Trophoblast cell (in vitro differentiated cells and primary cell): ENCODE data around the gene RBL2.
"Not testable (repeated sequence)": the region's sequence is repeated elsewhere in the genome, so short reads cannot be mapped to it uniquely, and the experiment has no call there.

Experiments
- DNase-seq, 2 donors: peaks; one replicate each; pipeline ENCODE4 v3.0.0-alpha.2; 2016
- H2AFZ ChIP-seq: 2 replicates; pipeline ENCODE4 v1.6.1; 2013; ENCODE audit warnings: low read length, moderate library complexity, mild to moderate bottlenecking; ENCODE audit not compliant: insufficient read depth, poor library complexity
- H2AK5ac ChIP-seq: 2 replicates; pipeline ENCODE4 v1.6.1; 2013; ENCODE audit warnings: mild to moderate bottlenecking, low read length
- H2BK120ac ChIP-seq: 2 replicates; pipeline ENCODE4 v1.6.1; 2013; ENCODE audit warnings: low read length, mild to moderate bottlenecking, moderate library complexity; ENCODE audit not compliant: insufficient read depth, poor library complexity
- H2BK12ac ChIP-seq: 2 replicates; pipeline ENCODE4 v1.6.1; 2013; ENCODE audit warnings: mild to moderate bottlenecking, low read length, moderate library complexity
- H2BK5ac ChIP-seq: 2 replicates; pipeline ENCODE4 v1.6.1; 2013; ENCODE audit warnings: low read length, low read depth, moderate library complexity, mild to moderate bottlenecking; ENCODE audit not compliant: poor library complexity
- H3K14ac ChIP-seq: 2 replicates; pipeline ENCODE4 v1.6.1; 2013; ENCODE audit warnings: mild to moderate bottlenecking, low read length
- H3K18ac ChIP-seq: 2 replicates; pipeline ENCODE4 v1.6.1; 2013; ENCODE audit warnings: mild to moderate bottlenecking, low read length
- H3K23ac ChIP-seq: 2 replicates; pipeline ENCODE4 v1.6.1; 2013; ENCODE audit warnings: low read length
- H3K27ac ChIP-seq: 2 replicates; pipeline ENCODE4 v1.5.1; 2013; ENCODE audit warnings: low read depth, mild to moderate bottlenecking, inconsistent platforms, low read length, moderate library complexity
- H3K27me3 ChIP-seq: 2 replicates; pipeline ENCODE4 v1.6.1; 2013; ENCODE audit warnings: inconsistent platforms, mild to moderate bottlenecking, low read length, moderate library complexity; ENCODE audit not compliant: insufficient read depth
- H3K36me3 ChIP-seq, 2 experiments: 1 replicate in 1 of 2; 2 replicates in 1 of 2; pipeline ENCODE4 v1.6.1; 2013; ENCODE audit warnings: low read length in 2 of 2, mild to moderate bottlenecking in 2 of 2, moderate library complexity in 1 of 2; ENCODE audit not compliant: insufficient read depth in 2 of 2, control insufficient read depth in 1 of 2
- H3K4ac ChIP-seq: 2 replicates; pipeline ENCODE4 v1.6.1; 2013; ENCODE audit warnings: low read depth, mild to moderate bottlenecking, low read length, moderate library complexity
- H3K4me1 ChIP-seq, 2 experiments: 1 replicate in 1 of 2; 2 replicates in 1 of 2; pipeline ENCODE4 v1.6.1; 2013; ENCODE audit warnings: low read length in 2 of 2, mild to moderate bottlenecking in 2 of 2, moderate library complexity in 1 of 2; ENCODE audit not compliant: insufficient read depth in 2 of 2, control insufficient read depth in 1 of 2
- H3K4me2 ChIP-seq: 2 replicates; pipeline ENCODE4 v1.6.1; 2013; ENCODE audit warnings: inconsistent platforms, mild to moderate bottlenecking, low read length, moderate library complexity
- H3K4me3 ChIP-seq: 2 replicates; pipeline ENCODE4 v1.5.1; 2013; ENCODE audit warnings: mild to moderate bottlenecking, low read depth, low read length, inconsistent platforms
- H3K79me1 ChIP-seq: one replicate; pipeline ENCODE4 v1.6.1; 2013; ENCODE audit warnings: low read length
- H3K79me2 ChIP-seq: 2 replicates; pipeline ENCODE4 v1.6.1; 2013; ENCODE audit warnings: low read length, mild to moderate bottlenecking; ENCODE audit not compliant: control insufficient read depth, insufficient read depth, poor library complexity
- H3K9ac ChIP-seq: 2 replicates; pipeline ENCODE4 v1.6.1; 2013; ENCODE audit warnings: mild to moderate bottlenecking, low read length
- H3K9me3 ChIP-seq: 2 replicates; pipeline ENCODE4 v1.6.1; 2013; ENCODE audit warnings: low read depth, mild to moderate bottlenecking, control low read depth, inconsistent platforms, low read length; ENCODE audit not compliant: insufficient read depth
- H4K12ac ChIP-seq: 2 replicates; pipeline ENCODE4 v1.6.1; 2013; ENCODE audit warnings: low read depth, mild to moderate bottlenecking, low read length, moderate library complexity
- H4K8ac ChIP-seq: 2 replicates; pipeline ENCODE4 v1.6.1; 2013; ENCODE audit warnings: low read depth, mild to moderate bottlenecking, low read length, moderate library complexity
- H4K91ac ChIP-seq: one replicate; pipeline ENCODE4 v1.6.1; 2013; ENCODE audit warnings: low read depth, mild to moderate bottlenecking, low read length, moderate library complexity
- WGBS: extraction: QIAGEN DNeasy Blood & Tissue Kit; methylation state at CpG from one replicate; pipeline ENCODE4 v1.1.7; 2013; ENCODE audit warnings: missing lambda C conversion rate; ENCODE audit not compliant: insufficient read length, insufficient coverage; ENCODE audit errors: extremely low coverage; 5-methylcytosine and 5-hydroxymethylcytosine counted together

The RBL2 gene

GRCh38 chr16:53511403-53512280 lies 77.4 kb downstream of the RBL2 start:
- H3K4ac ChIP-seq = no peak overlapping the region
- H3K79me1 ChIP-seq = no peaks in the 10 kb centered on the region
- no peaks in the 10 kb centered on the region for H3K79me2 ChIP-seq
- no peak overlapping the region for H2BK12ac ChIP-seq
- no peak overlapping the region for H3K18ac ChIP-seq
- H2AK5ac ChIP-seq = no peak overlapping the region
- H3K4me2 ChIP-seq = no peak overlapping the region
- no CpG with 5 or more reads among the region's 12 CpGs for WGBS
- no peak overlapping the region for H3K4me3 ChIP-seq
- peak in 1 of 2 donors; percentile 46 for DNase-seq
- H4K12ac ChIP-seq = no peak overlapping the region
- no peaks in the 10 kb centered on the region for H3K27me3 ChIP-seq
- no peak overlapping the region for H3K23ac ChIP-seq
- H3K14ac ChIP-seq = no peak overlapping the region
- no peaks in the 10 kb centered on the region for H3K36me3 ChIP-seq
- no peak overlapping the region for H2AFZ ChIP-seq
- no peak overlapping the region for H3K27ac ChIP-seq
- no peak overlapping the region for H4K91ac ChIP-seq
- H4K8ac ChIP-seq = no peak overlapping the region
- no peak overlapping the region for H2BK5ac ChIP-seq
- H3K9me3 ChIP-seq = peaks cover 5% of the 10 kb centered on the region
- peaks cover 2% of the 10 kb centered on the region in 2 experiments for H3K4me1 ChIP-seq
- H3K9ac ChIP-seq = no peak overlapping the region
- H2BK120ac ChIP-seq = no peak overlapping the region

GRCh38 chr16:53512795-53513194 lies 78.5 kb downstream of the RBL2 start:
- no CpG with 5 or more reads among the region's 1 CpG for WGBS
- not testable (repeated sequence) for H3K4me3 ChIP-seq, H2BK12ac ChIP-seq, H2AFZ ChIP-seq, H3K4ac ChIP-seq, H4K91ac ChIP-seq, H3K9me3 ChIP-seq, H2BK5ac ChIP-seq, H3K27ac ChIP-seq, H3K79me1 ChIP-seq, H3K36me3 ChIP-seq, H4K12ac ChIP-seq, H3K18ac ChIP-seq, H4K8ac ChIP-seq, H3K4me2 ChIP-seq, H3K4me1 ChIP-seq, H3K14ac ChIP-seq, H3K9ac ChIP-seq, H2AK5ac ChIP-seq, H2BK120ac ChIP-seq, DNase-seq, H3K27me3 ChIP-seq, H3K23ac ChIP-seq, H3K79me2 ChIP-seq

GRCh38 chr16:53515259-53515658 lies 81.0 kb downstream of the RBL2 start:
- Histone ChIP-seq H3K23ac (no peak overlapping the region), H3K4me3 (no peak overlapping the region), H2AK5ac (no peak overlapping the region), H4K91ac (no peak overlapping the region), H3K4me2 (no peak overlapping the region), H2BK120ac (no peak overlapping the region), H3K27ac (no peak overlapping the region), H2BK5ac (no peak overlapping the region), H3K18ac (no peak overlapping the region), H3K79me2 (no peaks in the 10 kb centered on the region), H2BK12ac (no peak overlapping the region), H2AFZ (no peak overlapping the region), H3K4ac (no peak overlapping the region), H3K9me3 (peaks cover 5% of the 10 kb centered on the region), H3K9ac (no peak overlapping the region), H4K12ac (no peak overlapping the region), H3K14ac (no peak overlapping the region), H3K36me3 (no peaks in the 10 kb centered on the region), H4K8ac (no peak overlapping the region), H3K4me1 (peaks cover 5 to 6% of the 10 kb centered on the region in 2 experiments), H3K79me1 (no peaks in the 10 kb centered on the region), H3K27me3 (no peaks in the 10 kb centered on the region)
- no CpG with 5 or more reads among the region's 6 CpGs for whole genome bisulfite sequencing
- peak; percentile 52 to 61 for DNase-seq

DNA sequence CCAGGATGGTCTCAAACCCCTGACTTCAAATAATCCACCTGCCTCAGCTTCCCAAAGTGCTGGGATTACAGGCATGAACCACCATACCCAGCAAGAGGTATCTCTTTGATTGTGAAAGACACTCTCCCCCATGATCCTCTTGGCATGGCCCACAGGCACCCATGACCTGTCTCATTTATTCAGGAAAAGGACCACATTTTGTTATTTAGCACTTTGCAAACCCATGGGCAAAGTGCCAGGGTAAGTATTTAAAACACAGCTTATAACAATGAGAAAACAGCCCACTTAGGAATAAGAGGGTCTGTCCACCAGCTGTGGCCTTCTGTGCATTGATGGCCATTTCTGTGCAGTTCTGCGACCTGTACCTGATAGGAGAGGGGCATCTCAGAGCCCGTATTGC lies 81.5 kb downstream of the RBL2 start:
- no peaks in the 10 kb centered on the region for H3K79me1 ChIP-seq
- H3K27ac ChIP-seq = no peak overlapping the region
- H3K23ac ChIP-seq = no peak overlapping the region
- no peak overlapping the region for H4K91ac ChIP-seq
- H3K4me2 ChIP-seq = no peak overlapping the region
- H3K79me2 ChIP-seq = no peaks in the 10 kb centered on the region
- H2AK5ac ChIP-seq = no peak overlapping the region
- no peaks in the 10 kb centered on the region for H3K27me3 ChIP-seq
- H2BK120ac ChIP-seq = no peak overlapping the region
- no peak overlapping the region for H3K4ac ChIP-seq
- no peak overlapping the region for H3K9ac ChIP-seq
- H3K4me3 ChIP-seq = no peak overlapping the region
- H2AFZ ChIP-seq = no peak overlapping the region
- H2BK5ac ChIP-seq = no peak overlapping the region
- peaks cover 4 to 5% of the 10 kb centered on the region in 2 experiments for H3K4me1 ChIP-seq
- H3K18ac ChIP-seq = no peak overlapping the region
- no peaks in the 10 kb centered on the region for H3K36me3 ChIP-seq
- H2BK12ac ChIP-seq = no peak overlapping the region
- WGBS = no CpG with 5 or more reads among the region's 2 CpGs
- no peak overlapping the region for H4K12ac ChIP-seq
- no peak overlapping the region for H4K8ac ChIP-seq
- H3K9me3 ChIP-seq = peaks cover 5% of the 10 kb centered on the region
- no peak for DNase-seq
- no peak overlapping the region for H3K14ac ChIP-seq
